Right cardiac atrium (tissue), 5 donors: ENCODE data around the gene PRSS23. TPM values are rescaled to one million over a fixed set of nuclear protein-coding genes. Genes with fewer than 3 reads are reported as not detected.
"Not testable (repeated sequence)": the region's sequence is repeated elsewhere in the genome, so short reads cannot be mapped to it uniquely, and the experiment has no call there.

ENCODE experiments used
- ATAC-seq, 2 donors: fragments of 200-7000 bp; cut with Tn5 transposase; one replicate each; pipeline versions ENCODE4 v1.8.0 to v1.9.1; 2020; ENCODE audit warnings: moderate library complexity in 2 of 2, mild to moderate bottlenecking in 1 of 2
- DNase-seq, 3 donors: peaks; one replicate each; pipeline ENCODE4 v3.0.0-alpha.2; 2020
- H3K27ac ChIP-seq: one replicate; pipeline ENCODE4 v1.5.1; 2013; ENCODE audit warnings: mild to moderate bottlenecking, low read length, control low read depth, moderate library complexity
- H3K27me3 ChIP-seq: one replicate; pipeline ENCODE4 v1.6.1; 2013; ENCODE audit not compliant: control insufficient read depth, insufficient read depth
- H3K4me1 ChIP-seq: one replicate; pipeline ENCODE4 v1.6.1; 2013; ENCODE audit warnings: low read length; ENCODE audit not compliant: control insufficient read depth, insufficient read depth
- H3K4me3 ChIP-seq: one replicate; pipeline ENCODE4 v1.5.1; 2013; ENCODE audit warnings: low read length, control low read depth
- H3K9me3 ChIP-seq: one replicate; pipeline ENCODE4 v1.6.1; 2013; ENCODE audit warnings: low read length; ENCODE audit not compliant: control insufficient read depth
- WGBS: extraction: QIAGEN DNeasy Blood & Tissue Kit; methylation state at CpG from one replicate; pipeline ENCODE4 v1.1.7; 2013; 5-methylcytosine and 5-hydroxymethylcytosine counted together
- intact Hi-C, 4 donors: fragments of 100-400 bp; cut with DNase I; formaldehyde crosslinking; loops; one replicate each; pipeline versions ENCODE4 v1.11.0 to v1.14.0; 2022 to 2023
- long read RNA-seq, 4 donors: library from polyadenylated mRNA; unstranded; transcript quantifications; one replicate each; pipeline ENCODE4 v2.0.0, GENCODE V29; 2020 to 2021
- polyA plus RNA-seq: library from polyadenylated mRNA; stranded (reverse); fragments of 200-250 nt; gene quantifications from one replicate; pipeline ENCODE4 v1.2.3, GENCODE V29; 2013
- total RNA-seq, 4 donors: library from RNA; stranded (reverse); fragmentation: NEBNext Ultra II Directional; extraction: Animal tissue kit (Norgen Biotek cat#: 25700); gene quantifications; one replicate each; pipeline ENCODE4 v1.2.1, GENCODE V29; 2021
- donor health status: healthy with polysubstance abuse.
- donor health status: DM: no; HTN: yes; CAD: no.
- donor health status: DM: no; HTN: no; CAD: no.
- donor health status: DM: no; HTN: yes; CAD: no; lungs with severe emphysema.
- donor health status: DM: yes; HTN: yes; CAD: no.

Gene PRSS23, protein sequence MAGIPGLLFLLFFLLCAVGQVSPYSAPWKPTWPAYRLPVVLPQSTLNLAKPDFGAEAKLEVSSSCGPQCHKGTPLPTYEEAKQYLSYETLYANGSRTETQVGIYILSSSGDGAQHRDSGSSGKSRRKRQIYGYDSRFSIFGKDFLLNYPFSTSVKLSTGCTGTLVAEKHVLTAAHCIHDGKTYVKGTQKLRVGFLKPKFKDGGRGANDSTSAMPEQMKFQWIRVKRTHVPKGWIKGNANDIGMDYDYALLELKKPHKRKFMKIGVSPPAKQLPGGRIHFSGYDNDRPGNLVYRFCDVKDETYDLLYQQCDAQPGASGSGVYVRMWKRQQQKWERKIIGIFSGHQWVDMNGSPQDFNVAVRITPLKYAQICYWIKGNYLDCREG
- total RNA-seq (10 to 100 TPM; 14.5 to 79.9 (median 28.5) TPM), polyA plus RNA-seq (19.7 TPM)
- long read RNA-seq, donor 1, full-length matches to known transcripts = 128 of 211 reads
- long read RNA-seq, donor 1, partial matches to known transcripts = 0 of 211 reads
- long read RNA-seq, donor 1, other reads (novel, unspliced or antisense) = 83 of 211 reads
- long read RNA-seq, donor 2, full-length matches to known transcripts = 20 of 34 reads
- long read RNA-seq, donor 2, partial matches to known transcripts = 6 of 34 reads
- long read RNA-seq, donor 2, other reads (novel, unspliced or antisense) = 8 of 34 reads
- long read RNA-seq, donor 3, full-length matches to known transcripts = 844 of 991 reads
- long read RNA-seq, donor 3, partial matches to known transcripts = 1 of 991 reads
- long read RNA-seq, donor 3, other reads (novel, unspliced or antisense) = 146 of 991 reads
- long read RNA-seq, donor 4, full-length matches to known transcripts = 31 of 44 reads
- long read RNA-seq, donor 4, partial matches to known transcripts = 0 of 44 reads
- long read RNA-seq, donor 4, other reads (novel, unspliced or antisense) = 13 of 44 reads

DNA sequence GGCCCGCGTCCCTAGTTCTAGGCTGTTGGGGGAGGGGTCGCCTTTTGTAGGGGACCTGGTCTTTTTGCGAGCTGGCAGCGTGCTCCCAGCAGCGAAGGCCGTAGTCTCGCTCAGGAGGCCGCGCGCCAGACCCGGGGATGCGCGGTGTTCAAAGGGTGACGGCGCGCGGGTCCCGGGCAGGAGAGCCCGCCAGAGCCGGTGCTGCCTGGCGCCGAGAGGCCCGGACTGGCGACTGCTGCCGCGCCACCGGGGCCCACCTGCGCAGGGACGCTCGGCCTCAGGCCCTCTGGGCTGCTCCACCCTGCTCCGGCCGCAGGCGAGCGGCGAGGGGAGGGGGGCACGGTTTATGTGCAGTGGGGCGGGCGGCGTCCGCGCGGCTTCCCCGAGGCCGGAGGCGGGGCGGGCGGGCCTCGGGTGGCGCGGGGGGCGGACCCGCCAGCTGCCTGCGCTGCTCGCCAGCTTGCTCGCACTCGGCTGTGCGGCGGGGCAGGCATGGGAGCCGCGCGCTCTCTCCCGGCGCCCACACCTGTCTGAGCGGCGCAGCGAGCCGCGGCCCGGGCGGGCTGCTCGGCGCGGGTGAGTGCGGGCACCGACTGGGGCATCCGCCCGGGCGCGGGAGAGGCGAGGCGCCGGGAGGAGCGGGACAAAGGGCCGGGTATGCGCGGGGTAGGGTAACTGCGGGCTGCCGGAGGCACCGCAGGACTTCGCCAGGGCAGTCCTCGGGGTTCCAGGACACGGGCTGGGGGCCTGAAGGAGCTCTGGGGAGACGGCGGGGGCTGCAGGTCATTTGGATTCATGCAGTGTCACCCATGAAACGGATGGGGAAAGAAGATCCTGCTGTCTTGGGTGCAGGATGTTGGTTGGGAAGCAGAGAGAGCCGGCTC, at the start of gene PRSS23:
TSS of gene PRSS23 (plus strand) at position 467 of the 884 bp plus-strand sequence. CDS start 7,102 bp downstream, outside the sequence.
- peak; percentile 76 to 90 (median 90) for DNase-seq
- H3K4me3 ChIP-seq = peak within 1 kb of the TSS; percentile 87
- WGBS = under 1% methylated on average over 97 of the region's 97 CpGs
- peaks cover 8% of the 10 kb centered on the region for H3K4me1 ChIP-seq
- H3K27ac ChIP-seq = peak within 1 kb of the TSS; percentile 54
- ATAC-seq = peak; percentile 93 to 96
- H3K9me3 ChIP-seq = no peaks in the 10 kb centered on the region
- no peaks in the 10 kb centered on the region for H3K27me3 ChIP-seq
- intact Hi-C loops = loop anchor here (5.0 to 10.0 kb wide), 4 partner anchors 126 to 343 kb away; partner anchors contain the start of gene ME3 (in 2 of the 4)

- no peak overlapping the region for H3K27ac ChIP-seq
- DNase-seq (no peak), ATAC-seq (no peak)
- intact Hi-C loops = no loop called here
- WGBS = 60% methylated on average over 3 of the region's 3 CpGs
- no peak overlapping the region for H3K4me3 ChIP-seq
- H3K27me3 ChIP-seq = no peaks in the 10 kb centered on the region
- no peaks in the 10 kb centered on the region for H3K9me3 ChIP-seq
- peaks cover 3% of the 10 kb centered on the region for H3K4me1 ChIP-seq
Measured at GRCh38 chr11:86753459-86753858, 46.9 kb upstream of the PRSS23 start.

DNA sequence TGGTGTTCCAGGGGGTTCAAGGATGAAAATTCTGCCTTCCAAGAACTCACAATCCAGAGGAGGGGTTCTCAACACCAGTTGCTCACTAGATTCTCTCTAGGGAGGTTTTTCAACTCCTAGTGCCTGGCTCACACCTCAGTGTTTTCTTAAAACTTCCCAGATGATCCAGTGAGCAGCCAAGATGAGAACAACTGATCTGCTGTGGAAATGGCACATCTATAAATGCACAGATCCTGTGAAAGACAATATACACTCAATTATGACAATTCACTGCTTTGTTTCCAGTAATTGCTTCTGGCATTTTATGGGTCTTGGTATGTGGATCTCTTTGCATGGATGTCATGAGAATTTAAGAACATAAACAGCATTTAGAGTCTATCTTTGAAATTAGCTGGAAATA, 45.2 kb upstream of the PRSS23 start:
- DNase-seq (no peak), ATAC-seq (no peak)
- Histone ChIP-seq H3K9me3 (no peaks in the 10 kb centered on the region), H3K27me3 (no peaks in the 10 kb centered on the region), H3K27ac (no peak overlapping the region), H3K4me3 (no peak overlapping the region), H3K4me1 (peaks cover 3% of the 10 kb centered on the region)
- intact Hi-C loops = no loop called here

- Histone ChIP-seq H3K27me3 (no peaks in the 10 kb centered on the region), H3K4me3 (no peak overlapping the region)
Measured at GRCh38 chr11:86758171-86758570, 42.2 kb upstream of the PRSS23 start.

GRCh38 chr11:86760577-86760976, 39.8 kb upstream of the PRSS23 start:
- Histone ChIP-seq H3K27ac (no peak overlapping the region), H3K27me3 (no peaks in the 10 kb centered on the region), H3K4me1 (no peaks in the 10 kb centered on the region), H3K9me3 (no peaks in the 10 kb centered on the region), H3K4me3 (no peak overlapping the region)
- ATAC-seq = no peak
- no peak for DNase-seq
- WGBS = 90% methylated on average over 1 of the region's 1 CpG
- intact Hi-C loops = no loop called here

More at GRCh38 chr11:86758171-86758570, 42.2 kb upstream of the PRSS23 start:
- intact Hi-C loops = no loop called here
- peaks cover 3% of the 10 kb centered on the region for H3K4me1 ChIP-seq
- no peak overlapping the region for H3K27ac ChIP-seq
- no peak for ATAC-seq
- no peaks in the 10 kb centered on the region for H3K9me3 ChIP-seq
- DNase-seq = no peak
- WGBS = 92% methylated on average over 1 of the region's 1 CpG

- 74% methylated on average over 2 of the region's 2 CpGs for WGBS
- ATAC-seq = no peak
- Histone ChIP-seq H3K27me3 (no peaks in the 10 kb centered on the region), H3K9me3 (no peaks in the 10 kb centered on the region), H3K4me3 (no peak overlapping the region), H3K4me1 (no peaks in the 10 kb centered on the region), H3K27ac (no peak overlapping the region)
- DNase-seq = no peak
- intact Hi-C loops = no loop called here
Measured at GRCh38 chr11:86761978-86762377, 38.4 kb upstream of the PRSS23 start.

DNA sequence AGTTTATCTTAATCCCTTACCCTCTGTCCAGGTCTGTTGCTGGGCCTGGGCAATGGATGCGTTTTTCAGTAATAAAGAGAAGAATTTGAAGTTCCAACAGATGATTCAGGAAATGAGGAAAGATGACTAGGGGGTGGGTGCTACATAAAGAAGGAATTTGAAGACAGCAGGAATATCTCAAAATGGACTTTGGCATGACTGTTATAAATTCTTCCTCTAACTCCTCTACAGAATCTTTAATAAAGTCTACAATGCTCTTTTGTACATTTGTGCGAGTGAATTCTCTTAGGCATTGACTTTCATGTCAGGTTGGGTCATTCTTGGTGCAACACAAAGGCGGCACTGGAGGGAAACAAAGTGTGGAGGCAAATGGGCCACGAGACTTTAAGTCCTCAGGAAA, 35.1 kb upstream of the PRSS23 start:
- ATAC-seq = no peak
- H3K4me3 ChIP-seq = no peak overlapping the region
- WGBS = 71% methylated on average over 4 of the region's 4 CpGs
- H3K4me1 ChIP-seq = no peaks in the 10 kb centered on the region
- no peaks in the 10 kb centered on the region for H3K27me3 ChIP-seq
- H3K27ac ChIP-seq = no peak overlapping the region
- no peaks in the 10 kb centered on the region for H3K9me3 ChIP-seq
- intact Hi-C loops = no loop called here
- no peak for DNase-seq

GRCh38 chr11:86765878-86766277, 34.5 kb upstream of the PRSS23 start:
- Histone ChIP-seq H3K4me3 (no peak overlapping the region), H3K4me1 (no peaks in the 10 kb centered on the region), H3K27ac (no peak overlapping the region), H3K9me3 (no peaks in the 10 kb centered on the region), H3K27me3 (no peaks in the 10 kb centered on the region)
- WGBS = 93% methylated on average over 2 of the region's 2 CpGs
- DNase-seq (no peak), ATAC-seq (no peak)
- intact Hi-C loops = no loop called here

- no peaks in the 10 kb centered on the region for H3K9me3 ChIP-seq
- 30% methylated on average over 2 of the region's 2 CpGs for WGBS
- DNase-seq = no peak
- H3K27ac ChIP-seq = no peak overlapping the region
- intact Hi-C loops = no loop called here
- ATAC-seq = peak; percentile 38 to 59
- no peaks in the 10 kb centered on the region for H3K27me3 ChIP-seq
- no peaks in the 10 kb centered on the region for H3K4me1 ChIP-seq
- no peak overlapping the region for H3K4me3 ChIP-seq
Measured at GRCh38 chr11:86769219-86769618, 31.1 kb upstream of the PRSS23 start.

GRCh38 chr11:86770473-86771027, 29.8 kb upstream of the PRSS23 start:
- ATAC-seq, H3K9me3 ChIP-seq, intact Hi-C loops, H3K27ac ChIP-seq, H3K27me3 ChIP-seq, H3K4me3 ChIP-seq, H3K4me1 ChIP-seq: not testable (repeated sequence)
- peak in 2 of 3 donors; percentile 45 to 59 for DNase-seq
- 97% methylated on average over 32 of the region's 34 CpGs for WGBS
